GM23338 (cell line): Measurements from ENCODE around the gene PTX3. TPM values are rescaled to one million over a fixed set of nuclear protein-coding genes. Genes with fewer than 3 reads are reported as not detected.

ENCODE experiments used
- ATAC-seq: fragments of 200-7000 bp; cut with Tn5 transposase; 3 replicates; pipeline ENCODE4 v1.9.1; 2020
- DNase-seq: peaks from one replicate; pipeline ENCODE4 v3.0.0-alpha.2; 2015; ENCODE audit warnings: low spot score
- H2AFZ ChIP-seq: fragments of 200-600 bp; sonication (generic); 2 replicates; pipeline ENCODE4 v1.8.0; 2016; ENCODE audit warnings: antibody characterized with exemption, mild to moderate bottlenecking, moderate library complexity
- H3F3A ChIP-seq: fragments of 200-600 bp; sonication (generic); replicated peaks from 2 replicates; pipeline ENCODE4 v1.8.0; 2017; ENCODE audit warnings: antibody characterized with exemption, mixed run types, low read depth
- H3K27ac ChIP-seq: fragments of 200-600 bp; sonication (generic); 2 replicates; pipeline ENCODE4 v1.6.1; 2016; ENCODE audit warnings: low read depth
- H3K27me3 ChIP-seq: fragments of 200-600 bp; sonication (generic); 2 replicates; pipeline ENCODE4 v1.8.0; 2016; ENCODE audit warnings: mild to moderate bottlenecking, mixed run types, moderate library complexity; ENCODE audit not compliant: insufficient read depth
- H3K36me3 ChIP-seq: fragments of 200-600 bp; sonication (generic); 2 replicates; pipeline ENCODE4 v1.8.0; 2016; ENCODE audit warnings: mild to moderate bottlenecking; ENCODE audit not compliant: insufficient read depth
- H3K4me1 ChIP-seq: fragments of 200-600 bp; sonication (generic); 2 replicates; pipeline ENCODE4 v1.8.0; 2016; ENCODE audit warnings: mild to moderate bottlenecking, moderate library complexity; ENCODE audit not compliant: insufficient read depth
- H3K4me2 ChIP-seq: fragments of 200-600 bp; sonication (generic); 2 replicates; pipeline ENCODE4 v1.7.1; 2017; ENCODE audit warnings: mixed run types
- H3K4me3 ChIP-seq: fragments of 200-600 bp; sonication (generic); 2 replicates; pipeline ENCODE4 v1.6.1; 2016; ENCODE audit warnings: mixed run types
- H3K79me2 ChIP-seq: fragments of 200-600 bp; sonication (generic); replicated peaks from 2 replicates; pipeline ENCODE4 v1.8.0; 2017; ENCODE audit warnings: mild to moderate bottlenecking; ENCODE audit not compliant: insufficient read depth
- H3K9me2 ChIP-seq: fragments of 200-600 bp; sonication (generic); 2 replicates; pipeline ENCODE4 v1.8.0; 2017; ENCODE audit not compliant: insufficient read depth
- H4K20me1 ChIP-seq: fragments of 200-600 bp; sonication (generic); replicated peaks from 2 replicates; pipeline ENCODE4 v1.8.0; 2017; ENCODE audit warnings: mild to moderate bottlenecking; ENCODE audit not compliant: insufficient read depth
- H3K27ac Mint-ChIP-seq: 2 replicates; pipeline ENCODE4 v1.8.0; 2020; ENCODE audit warnings: inconsistent platforms, mild to moderate bottlenecking, moderate library complexity, mixed read lengths
- H3K27me3 Mint-ChIP-seq: 3 replicates; pipeline ENCODE4 v1.8.0; 2022; ENCODE audit warnings: low read depth, mild to moderate bottlenecking, moderate library complexity, mixed read lengths, inconsistent platforms; ENCODE audit not compliant: insufficient read depth, poor library complexity
- H3K36me3 Mint-ChIP-seq: 3 replicates; pipeline ENCODE4 v1.8.0; 2021; ENCODE audit warnings: low read depth, mild to moderate bottlenecking, inconsistent platforms, moderate library complexity, mixed read lengths
- H3K4me1 Mint-ChIP-seq: 3 replicates; pipeline ENCODE4 v1.8.0; 2020; ENCODE audit warnings: mild to moderate bottlenecking, inconsistent platforms, mixed read lengths
- H3K4me3 Mint-ChIP-seq: 3 replicates; pipeline ENCODE4 v1.8.0; 2021; ENCODE audit warnings: moderate library complexity, mild to moderate bottlenecking, inconsistent platforms, mixed read lengths
- H3K9me3 Mint-ChIP-seq: 3 replicates; pipeline ENCODE4 v1.8.0; 2020; ENCODE audit warnings: moderate library complexity, mild to moderate bottlenecking, inconsistent platforms, mixed read lengths
- CREB1 ChIP-seq: fragments of 250-450 bp; sonication (Bioruptor Pico); IDR thresholded peaks from 2 replicates; pipeline ENCODE4 v1.5.0; 2020; ENCODE audit warnings: low read depth, mild to moderate bottlenecking, moderate library complexity
- EZH2 ChIP-seq: fragments of 200-600 bp; sonication (generic); IDR thresholded peaks from one replicate; pipeline ENCODE4 v1.8.0; 2017; ENCODE audit warnings: antibody characterized with exemption, mild to moderate bottlenecking, low read depth; ENCODE audit not compliant: unreplicated experiment
- EZH2phosphoT487 ChIP-seq: fragments of 200-600 bp; sonication (generic); IDR thresholded peaks from one replicate; pipeline ENCODE4 v1.8.1; 2018; ENCODE audit warnings: antibody characterized with exemption; ENCODE audit not compliant: unreplicated experiment
- JUNB ChIP-seq: IDR thresholded peaks from one replicate; pipeline ENCODE4 v1.6.1; 2016; ENCODE audit warnings: antibody characterized with exemption; ENCODE audit not compliant: unreplicated experiment
- NANOG ChIP-seq: IDR thresholded peaks from 2 replicates; pipeline ENCODE4 v1.6.1; 2016; ENCODE audit warnings: antibody characterized with exemption, borderline replicate concordance
- POLR2AphosphoS5 ChIP-seq: IDR thresholded peaks from 2 replicates; pipeline ENCODE4 v1.6.1; 2016; ENCODE audit warnings: antibody characterized with exemption, low read depth
- STAT1 ChIP-seq: IDR thresholded peaks from one replicate; pipeline ENCODE4 v1.6.1; 2016; ENCODE audit warnings: antibody characterized with exemption; ENCODE audit not compliant: unreplicated experiment
- ZNF114 ChIP-seq: fragments of 250-450 bp; sonication (Bioruptor Pico); IDR thresholded peaks from 2 replicates; pipeline ENCODE4 v1.5.0; 2020; ENCODE audit warnings: mild to moderate bottlenecking, moderate library complexity
- ZNF331 ChIP-seq: fragments of 250-450 bp; sonication (Bioruptor Pico); IDR thresholded peaks from 2 replicates; pipeline ENCODE4 v1.5.0; 2020; ENCODE audit warnings: low read depth, mild to moderate bottlenecking, moderate library complexity
- polyA plus RNA-seq: library from polyadenylated mRNA; unstranded; fragments of >200 nt; fragmentation: Nextera tagmentation; extraction: Ambion mirVana; gene quantifications from 2 replicates; pipeline ENCODE4 v1.2.1, GENCODE V29; 2016
- total RNA-seq: library from RNA; depleted of rRNA; stranded (reverse); fragments of >200 nt; shearing (Covaris generic); gene quantifications from 2 replicates; pipeline ENCODE4 v1.2.3, GENCODE V29; 2014
- TF ChIP-seq, protein P1 (sequence below), 2 experiments: fragments of 200-600 bp in 1 of 2; sonication (generic) in 1 of 2; conservative IDR thresholded peaks; 2 replicates each; pipeline versions ENCODE4 v1.5.1 to v1.6.1; 2016 to 2017; ENCODE audit warnings: antibody characterized with exemption in 2 of 2, low read depth in 2 of 2, mild to moderate bottlenecking in 2 of 2, moderate library complexity in 1 of 2
- TF ChIP-seq, protein P2 (sequence below): IDR thresholded peaks from one replicate; pipeline ENCODE4 v1.6.1; 2018; ENCODE audit warnings: antibody characterized with exemption; ENCODE audit not compliant: unreplicated experiment
- TF ChIP-seq, protein P3 (sequence below): fragments of 250-450 bp; sonication (Bioruptor Pico); IDR thresholded peaks from 2 replicates; pipeline ENCODE4 v1.5.0; 2020; ENCODE audit warnings: mild to moderate bottlenecking, moderate library complexity
- TF ChIP-seq, protein P4 (sequence below): IDR thresholded peaks from 2 replicates; pipeline ENCODE4 v1.6.1; 2016; ENCODE audit warnings: antibody characterized with exemption

The PTX3 gene
- total and polyA plus RNA-seq, 2 experiments from 2014 or later = 1.2 to 2.4 TPM

DNA sequence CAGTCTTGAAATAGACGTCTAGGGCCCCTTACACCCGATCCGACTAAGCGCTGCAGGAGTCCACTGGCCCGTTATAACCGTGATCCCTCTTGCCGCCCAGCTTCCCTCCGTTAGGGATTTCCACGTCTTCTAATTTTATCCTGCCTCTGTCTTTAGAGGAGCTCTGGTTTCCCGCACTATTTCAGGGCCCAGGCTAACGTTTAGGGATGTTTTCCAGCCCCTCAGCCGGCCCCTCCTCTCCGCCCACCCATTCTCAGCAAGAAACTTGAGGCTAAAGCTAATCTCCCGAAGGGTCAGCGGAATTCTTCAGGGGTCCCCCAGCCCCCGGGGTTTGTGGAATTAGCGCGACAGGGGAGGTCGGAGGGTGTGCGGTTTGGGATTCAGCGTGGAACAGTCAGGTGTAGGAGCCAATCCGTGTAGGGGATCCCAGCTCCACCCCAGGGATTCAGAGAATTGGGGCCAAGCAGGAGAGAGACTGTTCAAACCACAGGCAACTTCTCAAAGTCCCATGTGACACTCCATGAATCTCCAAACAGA, 1.6 kb downstream of the PTX3 start:
- Mint-ChIP-seq H3K27ac (no peak overlapping the region; the same call in 1 of the 2 replicates), H3K4me3 (peak overlapping the region; percentile 86), H3K4me1 (peaks cover 18% of the 10 kb centered on the region), H3K36me3 (no peaks in the 10 kb centered on the region), H3K27me3 (peaks cover 14% of the 10 kb centered on the region), H3K9me3 (no peaks in the 10 kb centered on the region)
- H3K4me3 ChIP-seq = peak overlapping the region; percentile 85
- no peaks in the 10 kb centered on the region for H3K36me3 ChIP-seq
- H3K27ac ChIP-seq = no peak overlapping the region
- no peaks in the 10 kb centered on the region for H4K20me1 ChIP-seq
- no peaks in the 10 kb centered on the region for H3K9me2 ChIP-seq
- peak overlapping the region; percentile 97 for H2AFZ ChIP-seq
- ATAC-seq = peak; percentile 27
- peak; percentile 33 for DNase-seq
- no peaks in the 10 kb centered on the region for H3F3A ChIP-seq
- H3K4me2 ChIP-seq = peak overlapping the region; percentile 83
- H3K27me3 ChIP-seq = peaks cover 33% of the 10 kb centered on the region
- H3K4me1 ChIP-seq = peaks cover 11% of the 10 kb centered on the region; the same call in 1 of the 2 replicates
- no peaks in the 10 kb centered on the region for H3K79me2 ChIP-seq
- TF ChIP-seq, protein P1, sequence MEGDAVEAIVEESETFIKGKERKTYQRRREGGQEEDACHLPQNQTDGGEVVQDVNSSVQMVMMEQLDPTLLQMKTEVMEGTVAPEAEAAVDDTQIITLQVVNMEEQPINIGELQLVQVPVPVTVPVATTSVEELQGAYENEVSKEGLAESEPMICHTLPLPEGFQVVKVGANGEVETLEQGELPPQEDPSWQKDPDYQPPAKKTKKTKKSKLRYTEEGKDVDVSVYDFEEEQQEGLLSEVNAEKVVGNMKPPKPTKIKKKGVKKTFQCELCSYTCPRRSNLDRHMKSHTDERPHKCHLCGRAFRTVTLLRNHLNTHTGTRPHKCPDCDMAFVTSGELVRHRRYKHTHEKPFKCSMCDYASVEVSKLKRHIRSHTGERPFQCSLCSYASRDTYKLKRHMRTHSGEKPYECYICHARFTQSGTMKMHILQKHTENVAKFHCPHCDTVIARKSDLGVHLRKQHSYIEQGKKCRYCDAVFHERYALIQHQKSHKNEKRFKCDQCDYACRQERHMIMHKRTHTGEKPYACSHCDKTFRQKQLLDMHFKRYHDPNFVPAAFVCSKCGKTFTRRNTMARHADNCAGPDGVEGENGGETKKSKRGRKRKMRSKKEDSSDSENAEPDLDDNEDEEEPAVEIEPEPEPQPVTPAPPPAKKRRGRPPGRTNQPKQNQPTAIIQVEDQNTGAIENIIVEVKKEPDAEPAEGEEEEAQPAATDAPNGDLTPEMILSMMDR (conservative IDR thresholded peaks at IDR 0.05; ENCODE audit: low read depth in 2 of 2) = no peak
- TF ChIP-seq STAT1 (no peak), POLR2AphosphoS5 (no peak), EZH2phosphoT487 (no peak), EZH2 (no peak), ZNF331 (no peak), JUNB (no peak), CREB1 (CRISPR knock-in tag) (no peak), NANOG (no peak), ZNF114 (CRISPR knock-in tag) (no peak)
- TF ChIP-seq, protein P2, sequence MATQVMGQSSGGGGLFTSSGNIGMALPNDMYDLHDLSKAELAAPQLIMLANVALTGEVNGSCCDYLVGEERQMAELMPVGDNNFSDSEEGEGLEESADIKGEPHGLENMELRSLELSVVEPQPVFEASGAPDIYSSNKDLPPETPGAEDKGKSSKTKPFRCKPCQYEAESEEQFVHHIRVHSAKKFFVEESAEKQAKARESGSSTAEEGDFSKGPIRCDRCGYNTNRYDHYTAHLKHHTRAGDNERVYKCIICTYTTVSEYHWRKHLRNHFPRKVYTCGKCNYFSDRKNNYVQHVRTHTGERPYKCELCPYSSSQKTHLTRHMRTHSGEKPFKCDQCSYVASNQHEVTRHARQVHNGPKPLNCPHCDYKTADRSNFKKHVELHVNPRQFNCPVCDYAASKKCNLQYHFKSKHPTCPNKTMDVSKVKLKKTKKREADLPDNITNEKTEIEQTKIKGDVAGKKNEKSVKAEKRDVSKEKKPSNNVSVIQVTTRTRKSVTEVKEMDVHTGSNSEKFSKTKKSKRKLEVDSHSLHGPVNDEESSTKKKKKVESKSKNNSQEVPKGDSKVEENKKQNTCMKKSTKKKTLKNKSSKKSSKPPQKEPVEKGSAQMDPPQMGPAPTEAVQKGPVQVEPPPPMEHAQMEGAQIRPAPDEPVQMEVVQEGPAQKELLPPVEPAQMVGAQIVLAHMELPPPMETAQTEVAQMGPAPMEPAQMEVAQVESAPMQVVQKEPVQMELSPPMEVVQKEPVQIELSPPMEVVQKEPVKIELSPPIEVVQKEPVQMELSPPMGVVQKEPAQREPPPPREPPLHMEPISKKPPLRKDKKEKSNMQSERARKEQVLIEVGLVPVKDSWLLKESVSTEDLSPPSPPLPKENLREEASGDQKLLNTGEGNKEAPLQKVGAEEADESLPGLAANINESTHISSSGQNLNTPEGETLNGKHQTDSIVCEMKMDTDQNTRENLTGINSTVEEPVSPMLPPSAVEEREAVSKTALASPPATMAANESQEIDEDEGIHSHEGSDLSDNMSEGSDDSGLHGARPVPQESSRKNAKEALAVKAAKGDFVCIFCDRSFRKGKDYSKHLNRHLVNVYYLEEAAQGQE = no peak
- TF ChIP-seq, protein P3, sequence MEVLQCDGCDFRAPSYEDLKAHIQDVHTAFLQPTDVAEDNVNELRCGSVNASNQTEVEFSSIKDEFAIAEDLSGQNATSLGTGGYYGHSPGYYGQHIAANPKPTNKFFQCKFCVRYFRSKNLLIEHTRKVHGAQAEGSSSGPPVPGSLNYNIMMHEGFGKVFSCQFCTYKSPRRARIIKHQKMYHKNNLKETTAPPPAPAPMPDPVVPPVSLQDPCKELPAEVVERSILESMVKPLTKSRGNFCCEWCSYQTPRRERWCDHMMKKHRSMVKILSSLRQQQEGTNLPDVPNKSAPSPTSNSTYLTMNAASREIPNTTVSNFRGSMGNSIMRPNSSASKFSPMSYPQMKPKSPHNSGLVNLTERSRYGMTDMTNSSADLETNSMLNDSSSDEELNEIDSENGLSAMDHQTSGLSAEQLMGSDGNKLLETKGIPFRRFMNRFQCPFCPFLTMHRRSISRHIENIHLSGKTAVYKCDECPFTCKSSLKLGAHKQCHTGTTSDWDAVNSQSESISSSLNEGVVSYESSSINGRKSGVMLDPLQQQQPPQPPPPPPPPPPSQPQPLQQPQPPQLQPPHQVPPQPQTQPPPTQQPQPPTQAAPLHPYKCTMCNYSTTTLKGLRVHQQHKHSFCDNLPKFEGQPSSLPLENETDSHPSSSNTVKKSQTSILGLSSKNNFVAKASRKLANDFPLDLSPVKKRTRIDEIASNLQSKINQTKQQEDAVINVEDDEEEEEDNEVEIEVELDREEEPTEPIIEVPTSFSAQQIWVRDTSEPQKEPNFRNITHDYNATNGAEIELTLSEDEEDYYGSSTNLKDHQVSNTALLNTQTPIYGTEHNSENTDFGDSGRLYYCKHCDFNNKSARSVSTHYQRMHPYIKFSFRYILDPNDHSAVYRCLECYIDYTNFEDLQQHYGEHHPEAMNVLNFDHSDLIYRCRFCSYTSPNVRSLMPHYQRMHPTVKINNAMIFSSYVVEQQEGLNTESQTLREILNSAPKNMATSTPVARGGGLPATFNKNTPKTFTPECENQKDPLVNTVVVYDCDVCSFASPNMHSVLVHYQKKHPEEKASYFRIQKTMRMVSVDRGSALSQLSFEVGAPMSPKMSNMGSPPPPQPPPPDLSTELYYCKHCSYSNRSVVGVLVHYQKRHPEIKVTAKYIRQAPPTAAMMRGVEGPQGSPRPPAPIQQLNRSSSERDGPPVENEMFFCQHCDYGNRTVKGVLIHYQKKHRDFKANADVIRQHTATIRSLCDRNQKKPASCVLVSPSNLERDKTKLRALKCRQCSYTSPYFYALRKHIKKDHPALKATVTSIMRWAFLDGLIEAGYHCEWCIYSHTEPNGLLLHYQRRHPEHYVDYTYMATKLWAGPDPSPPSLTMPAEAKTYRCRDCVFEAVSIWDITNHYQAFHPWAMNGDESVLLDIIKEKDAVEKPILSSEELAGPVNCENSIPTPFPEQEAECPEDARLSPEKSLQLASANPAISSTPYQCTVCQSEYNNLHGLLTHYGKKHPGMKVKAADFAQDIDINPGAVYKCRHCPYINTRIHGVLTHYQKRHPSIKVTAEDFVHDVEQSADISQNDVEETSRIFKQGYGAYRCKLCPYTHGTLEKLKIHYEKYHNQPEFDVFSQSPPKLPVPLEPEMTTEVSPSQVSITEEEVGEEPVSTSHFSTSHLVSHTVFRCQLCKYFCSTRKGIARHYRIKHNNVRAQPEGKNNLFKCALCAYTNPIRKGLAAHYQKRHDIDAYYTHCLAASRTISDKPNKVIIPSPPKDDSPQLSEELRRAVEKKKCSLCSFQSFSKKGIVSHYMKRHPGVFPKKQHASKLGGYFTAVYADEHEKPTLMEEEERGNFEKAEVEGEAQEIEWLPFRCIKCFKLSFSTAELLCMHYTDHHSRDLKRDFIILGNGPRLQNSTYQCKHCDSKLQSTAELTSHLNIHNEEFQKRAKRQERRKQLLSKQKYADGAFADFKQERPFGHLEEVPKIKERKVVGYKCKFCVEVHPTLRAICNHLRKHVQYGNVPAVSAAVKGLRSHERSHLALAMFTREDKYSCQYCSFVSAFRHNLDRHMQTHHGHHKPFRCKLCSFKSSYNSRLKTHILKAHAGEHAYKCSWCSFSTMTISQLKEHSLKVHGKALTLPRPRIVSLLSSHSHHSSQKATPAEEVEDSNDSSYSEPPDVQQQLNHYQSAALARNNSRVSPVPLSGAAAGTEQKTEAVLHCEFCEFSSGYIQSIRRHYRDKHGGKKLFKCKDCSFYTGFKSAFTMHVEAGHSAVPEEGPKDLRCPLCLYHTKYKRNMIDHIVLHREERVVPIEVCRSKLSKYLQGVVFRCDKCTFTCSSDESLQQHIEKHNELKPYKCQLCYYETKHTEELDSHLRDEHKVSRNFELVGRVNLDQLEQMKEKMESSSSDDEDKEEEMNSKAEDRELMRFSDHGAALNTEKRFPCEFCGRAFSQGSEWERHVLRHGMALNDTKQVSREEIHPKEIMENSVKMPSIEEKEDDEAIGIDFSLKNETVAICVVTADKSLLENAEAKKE (CRISPR knock-in tag) = no peak
- TF ChIP-seq, protein P4, sequence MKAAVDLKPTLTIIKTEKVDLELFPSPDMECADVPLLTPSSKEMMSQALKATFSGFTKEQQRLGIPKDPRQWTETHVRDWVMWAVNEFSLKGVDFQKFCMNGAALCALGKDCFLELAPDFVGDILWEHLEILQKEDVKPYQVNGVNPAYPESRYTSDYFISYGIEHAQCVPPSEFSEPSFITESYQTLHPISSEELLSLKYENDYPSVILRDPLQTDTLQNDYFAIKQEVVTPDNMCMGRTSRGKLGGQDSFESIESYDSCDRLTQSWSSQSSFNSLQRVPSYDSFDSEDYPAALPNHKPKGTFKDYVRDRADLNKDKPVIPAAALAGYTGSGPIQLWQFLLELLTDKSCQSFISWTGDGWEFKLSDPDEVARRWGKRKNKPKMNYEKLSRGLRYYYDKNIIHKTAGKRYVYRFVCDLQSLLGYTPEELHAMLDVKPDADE = no peak
